ENCODE data around the gene TLN1. TPM values are rescaled to one million over a fixed set of nuclear protein-coding genes. Genes with fewer than 3 reads are reported as not detected.

TLN1 gene
- total RNA-seq, 2 donors from 2014 or later: 117 to 123 TPM

GRCh38 chr9:35649431-35650340 lies 82.3 kb downstream of the TLN1 start:
- DNase-seq: no peak
- Histone ChIP-seq H3K27ac (ENCODE audit: low read depth, low read length) (no peak overlapping the region), H3K9me3 (ENCODE audit: control insufficient read depth, low read length) (no peaks in the 10 kb centered on the region), H3K4me1 (ENCODE audit: control insufficient read depth, insufficient read depth, low read length) (no peaks in the 10 kb centered on the region), H3K9ac (ENCODE audit: extremely low read depth, low read length, poor library complexity, severe bottlenecking) (no peak overlapping the region), H3K36me3 (ENCODE audit: control insufficient read depth, insufficient read depth, low read length) (no peaks in the 10 kb centered on the region), H3K4me3 (ENCODE audit: low read length) (no peak overlapping the region), H3K27me3 (ENCODE audit: control insufficient read depth, insufficient read depth, low read length, poor library complexity, severe bottlenecking) (no peaks in the 10 kb centered on the region)
- no peaks in the 10 kb centered on the region for H3K9me3 Mint-ChIP-seq
- peaks cover 12% of the 10 kb centered on the region for H3K27me3 Mint-ChIP-seq (ENCODE audit: insufficient read depth)
- WGBS, 2 experiments (ENCODE audit: insufficient coverage in 1 of 2, insufficient read length in 1 of 2): 92 to 94% methylated on average over 12 to 26 of the region's 26 CpGs
- no peak for TF ChIP-seq CTCF (conservative IDR thresholded peaks at IDR 0.05)
- H3K4me3 Mint-ChIP-seq: no peak overlapping the region
- peaks cover 3% of the 10 kb centered on the region for H3K4me1 Mint-ChIP-seq
- H3K36me3 Mint-ChIP-seq (ENCODE audit: low read depth): no peaks in the 10 kb centered on the region
- no peak overlapping the region for H3K27ac Mint-ChIP-seq

Small RNAs within 50 kb of the gene (microRNA-seq; reads per million reads assigned to microRNA genes)
- gene MIR6852 (ENCODE audit: borderline microRNAs expressed): not detected
- gene MIR6853 (ENCODE audit: borderline microRNAs expressed): not detected

Other genes starting within 250 kb of the TLN1 start
- gene RUSC2, start 242.1 kb downstream of the TLN1 start, total RNA-seq: 10 to 100 TPM; 17.2 to 21.0 TPM
- gene TESK1, start 126.9 kb downstream of the TLN1 start, total RNA-seq: 10 to 100 TPM; 30.7 to 35.2 TPM
- gene CD72, start 113.8 kb downstream of the TLN1 start, total RNA-seq: 1 to 10 TPM; 2.4 to 6.9 TPM
- under 1 TPM in 1 of 2 donors, not detected in 1; 0.22 TPM for gene SIT1, start 81.3 kb downstream of the TLN1 start, total RNA-seq
- over 10,000 TPM; 17,358 to 20,060 TPM for gene RMRP, start 74.2 kb downstream of the TLN1 start, total RNA-seq
- 10 to 100 TPM; 10.6 to 15.3 TPM for gene CCDC107, start 73.9 kb downstream of the TLN1 start, total RNA-seq
- 10 to 100 TPM; 22.1 to 36.4 TPM for gene ARHGEF39, start 67.0 kb downstream of the TLN1 start, total RNA-seq
- gene CA9, start 58.3 kb downstream of the TLN1 start, total RNA-seq: 1 to 10 TPM; 1.8 to 3.6 TPM
- 100 to 1,000 TPM; 191 to 251 TPM for gene TPM2, start 42.3 kb downstream of the TLN1 start, total RNA-seq
- 10 to 100 TPM; 28.1 to 33.6 TPM for gene CREB3, start 471 bp upstream of the TLN1 start, total RNA-seq
- gene GBA2, start 17.0 kb upstream of the TLN1 start, total RNA-seq: 100 to 1,000 TPM; 107 to 117 TPM
- gene RGP1, start 17.1 kb upstream of the TLN1 start, total RNA-seq: 10 to 100 TPM; 24.6 to 30.1 TPM
- under 1 TPM in 1 of 2 donors, not detected in 1; 0.66 TPM for gene MSMP, start 22.1 kb upstream of the TLN1 start, total RNA-seq
- 10 to 100 TPM; 22.9 to 26.0 TPM for gene NPR2, start 59.4 kb upstream of the TLN1 start, total RNA-seq
- 1 to 10 TPM; 1.2 to 1.4 TPM for gene SPAG8, start 80.1 kb upstream of the TLN1 start, total RNA-seq
- 10 to 100 TPM; 34.3 to 48.6 TPM for gene HINT2, start 82.8 kb upstream of the TLN1 start, total RNA-seq
- gene FAM221B, start 96.5 kb upstream of the TLN1 start, total RNA-seq: under 1 TPM in 1 of 2 donors, not detected in 1; 0.22 TPM
- 10 to 100 TPM; 12.8 to 18.3 TPM for gene TMEM8B, start 97.0 kb upstream of the TLN1 start, total RNA-seq
- gene OR13J1, start 138.2 kb upstream of the TLN1 start, total RNA-seq: not detected
- gene HRCT1, start 174.0 kb upstream of the TLN1 start, total RNA-seq: not detected
- gene SPAAR, start 177.3 kb upstream of the TLN1 start, total RNA-seq: under 1 TPM in 1 of 2 donors, not detected in 1; 0.29 TPM
- not detected for gene OR2S2, start 226.0 kb upstream of the TLN1 start, total RNA-seq